ENCODE measurements around the gene ITPKB.

DNA sequence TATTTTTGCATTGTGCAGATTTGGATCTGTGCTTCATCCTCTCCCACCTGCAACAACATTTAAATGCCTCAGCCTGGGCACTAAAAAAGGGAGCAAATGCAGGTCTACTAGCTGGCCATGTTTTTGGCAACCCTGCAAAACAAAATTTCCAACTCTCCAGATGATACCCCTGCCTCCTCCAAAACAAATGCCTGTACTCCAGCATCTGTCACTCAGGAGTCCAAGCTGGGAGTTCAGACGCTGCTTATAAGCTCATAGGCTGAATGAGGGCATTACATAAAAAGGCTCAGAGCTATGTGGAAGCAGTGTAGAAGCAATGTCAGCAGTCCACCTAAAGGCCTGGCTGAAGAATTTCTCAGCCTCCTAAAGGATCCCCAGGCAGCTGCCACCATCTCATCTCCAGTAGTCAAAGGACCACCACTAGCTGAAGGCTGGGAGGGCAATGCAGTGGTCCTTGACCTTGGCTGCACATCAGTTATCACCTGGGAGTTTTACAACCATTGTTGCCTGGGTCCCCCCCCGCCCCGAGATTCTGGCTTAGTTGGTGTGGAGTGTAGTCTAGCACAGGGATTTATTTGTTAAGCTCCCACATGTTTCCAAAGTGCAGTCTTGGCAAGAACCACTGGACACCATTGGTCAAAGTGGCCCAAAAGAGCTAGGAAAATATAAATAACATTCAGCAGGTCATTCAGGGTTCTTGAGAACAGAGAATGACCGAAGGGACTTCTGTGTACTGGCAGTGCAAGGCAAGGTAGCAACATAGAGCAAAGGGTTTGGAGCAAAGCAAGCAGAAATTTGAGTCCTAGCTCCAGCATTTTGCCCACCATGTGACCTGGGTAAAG lies 57.2 kb downstream of the ITPKB start:
- TF ChIP-seq CTCF (IDR thresholded peaks at IDR 0.05), result no peak
- TF ChIP-seq EP300 (IDR thresholded peaks at IDR 0.05), result no peak
